Endothelial cell of umbilical vein (primary cell): ENCODE results near the gene SLC12A8. TPM values are rescaled to one million over a fixed set of nuclear protein-coding genes. Genes with fewer than 3 reads are reported as not detected.

Experiments
- BruUV-seq: library from RNA; stranded (reverse); fragments of 400-500 nt; replicated peaks from 2 replicates; lab custom pipeline; 2021; lab: Mats Ljungman, UMichigan
- CTCF ChIA-PET: fragments of 300-600, 350-600 bp; sonication (Branson Sonifier 250); formaldehyde crosslinking; loops from one replicate; lab custom pipeline; 2021; ENCODE audit warnings: antibody characterized with exemption, inconsistent platforms; lab: Charles Lee
- POLR2A ChIA-PET: fragments of 300-600, 350-600 bp; sonication (Branson Sonifier 250); formaldehyde crosslinking; loops from one replicate; lab custom pipeline; 2021; ENCODE audit warnings: antibody characterized with exemption, inconsistent platforms; lab: Charles Lee
- DNase-seq: peaks from one replicate; pipeline ENCODE4 v3.0.0-alpha.2; 2011; ENCODE audit warnings: low read depth, low spot score
- FAIRE-seq: peaks from 2 replicates; lab custom pipeline; 2011; peaks lifted over from hg19 to GRCh38; lab: Jason Lieb, UNC
- H2AFZ ChIP-seq: 2 replicates; pipeline ENCODE4 v1.6.0; 2012; ENCODE audit warnings: low read depth, low read length, control low read depth, inconsistent platforms
- H3K27ac ChIP-seq: 2 replicates; pipeline ENCODE4 v1.5.1; 2011; ENCODE audit warnings: low read depth, mild to moderate bottlenecking, control low read depth, low read length, moderate library complexity; ENCODE audit not compliant: insufficient read depth
- H3K27me3 ChIP-seq, 2 experiments: 2 replicates each; pipeline versions ENCODE4 v1.6.0 to v1.6.1; 2011; ENCODE audit warnings: low read length in 2 of 2, mixed read lengths in 1 of 2; ENCODE audit not compliant: control insufficient read depth in 2 of 2, insufficient read depth in 2 of 2
- H3K36me3 ChIP-seq, 2 experiments: 2 replicates in 1 of 2; 3 replicates in 1 of 2; pipeline ENCODE4 v1.5.1; 2011; ENCODE audit warnings: low read length in 2 of 2, mild to moderate bottlenecking in 1 of 2, moderate library complexity in 1 of 2; ENCODE audit not compliant: control insufficient read depth in 2 of 2, insufficient read depth in 2 of 2; ENCODE audit errors: extremely low read depth in 1 of 2
- H3K4me1 ChIP-seq: 3 replicates; pipeline ENCODE4 v1.5.1; 2011; ENCODE audit warnings: mild to moderate bottlenecking, low read length; ENCODE audit not compliant: control insufficient read depth, insufficient read depth; ENCODE audit errors: extremely low read depth
- H3K4me2 ChIP-seq: 2 replicates; pipeline ENCODE4 v1.6.1; 2011; ENCODE audit warnings: low read length, control low read depth, mixed read lengths; ENCODE audit not compliant: insufficient read depth
- H3K4me3 ChIP-seq, 3 experiments: fragments of 200-600 bp in 1 of 3; sonication (generic), shearing (Covaris generic) in 1 of 3; replicated peaks in 1 of 3; 2 replicates each; pipeline ENCODE4 v1.5.1; 2011 to 2016; ENCODE audit warnings: control low read depth in 3 of 3, low read length in 3 of 3, mild to moderate bottlenecking in 2 of 3, inconsistent platforms in 1 of 3, low read depth in 1 of 3, moderate library complexity in 1 of 3; ENCODE audit not compliant: insufficient read depth in 1 of 3
- H3K79me2 ChIP-seq: 2 replicates; pipeline ENCODE4 v1.6.0; 2012; ENCODE audit warnings: low read length, inconsistent platforms; ENCODE audit not compliant: control insufficient read depth, insufficient read depth
- H3K9ac ChIP-seq: replicated peaks from 2 replicates; pipeline ENCODE3; 2011; ENCODE audit warnings: low read length, control low read depth; ENCODE audit not compliant: insufficient read depth; ENCODE audit errors: extremely low read depth
- H3K9me1 ChIP-seq: replicated peaks from 3 replicates; pipeline ENCODE4 v1.6.0; 2011; ENCODE audit warnings: mild to moderate bottlenecking, low read length; ENCODE audit not compliant: control insufficient read depth, insufficient read depth; ENCODE audit errors: extremely low read depth
- H3K9me3 ChIP-seq: replicated peaks from 2 replicates; pipeline ENCODE4 v1.5.1; 2012; ENCODE audit warnings: low read length, inconsistent platforms; ENCODE audit not compliant: control insufficient read depth, insufficient read depth
- H4K20me1 ChIP-seq: replicated peaks from 2 replicates; pipeline ENCODE3; 2011; ENCODE audit warnings: mild to moderate bottlenecking, low read length; ENCODE audit not compliant: control insufficient read depth, insufficient read depth; ENCODE audit errors: extremely low read depth
- CTCF ChIP-seq, 2 donors: IDR thresholded peaks; 1 replicate in 1 of 2; 2 replicates in 1 of 2; pipeline ENCODE4 v1.5.1; 2011; ENCODE audit warnings: low read length in 2 of 2, mild to moderate bottlenecking in 2 of 2, moderate library complexity in 2 of 2, control low read depth in 1 of 2, inconsistent platforms in 1 of 2, low read depth in 1 of 2; ENCODE audit not compliant: insufficient read depth in 1 of 2; ENCODE audit errors: extremely low read depth in 1 of 2
- EZH2 ChIP-seq: IDR thresholded peaks from 2 replicates; pipeline ENCODE4 v1.6.1; 2012; ENCODE audit warnings: borderline replicate concordance, low read depth, mild to moderate bottlenecking, moderate library complexity, low read length, inconsistent platforms; ENCODE audit not compliant: severe bottlenecking
- FOS ChIP-seq: IDR thresholded peaks from 2 replicates; pipeline ENCODE4 v1.6.1; 2011; ENCODE audit warnings: mild to moderate bottlenecking, low read length, moderate library complexity, borderline replicate concordance; ENCODE audit not compliant: insufficient read depth
- GATA2 ChIP-seq: IDR thresholded peaks from 2 replicates; pipeline ENCODE4 v1.7.0; 2011; ENCODE audit warnings: low read depth, mild to moderate bottlenecking, moderate library complexity, mixed read lengths, low read length; ENCODE audit not compliant: insufficient read length, insufficient read depth
- JUN ChIP-seq: IDR thresholded peaks from 2 replicates; pipeline ENCODE4 v1.6.1; 2011; ENCODE audit warnings: borderline replicate concordance, low read depth; ENCODE audit not compliant: insufficient read length, insufficient read depth
- MAX ChIP-seq: IDR thresholded peaks from 2 replicates; pipeline ENCODE4 v1.6.1; 2011; ENCODE audit not compliant: insufficient read depth, insufficient read length
- MYC ChIP-seq: IDR thresholded peaks from one replicate; pipeline ENCODE4 v1.6.1; 2011; ENCODE audit warnings: mild to moderate bottlenecking, low read depth, low read length
- POLR2A ChIP-seq: IDR thresholded peaks from 2 replicates; pipeline ENCODE4 v1.6.1; 2012; ENCODE audit warnings: low read depth, mild to moderate bottlenecking, control low read depth, low read length
- POLR2AphosphoS5 ChIP-seq: IDR thresholded peaks from 2 replicates; pipeline ENCODE4 v1.6.1; 2012; ENCODE audit warnings: low read depth, mild to moderate bottlenecking, control low read depth, low read length, moderate library complexity; ENCODE audit not compliant: insufficient read depth
- dilution Hi-C: fragments of 300-500 bp; cut with MboI; formaldehyde crosslinking; loops from one replicate; pipeline ENCODE4 v1.15.0; 2019; ENCODE audit warnings: low sequenced_read_pairs; ENCODE audit not compliant: extremely low pct_ligation_motif_present
- intact Hi-C: fragments of 100-400 bp; cut with micrococcal nuclease; formaldehyde crosslinking; loops from one replicate; pipeline ENCODE4 v1.10.0; 2022
- polyA plus RNA-seq, 4 experiments: library from polyadenylated mRNA; depleted of rRNA in 3 of 4; stranded (reverse) in 3 of 4; unstranded in 1 of 4; fragments of >200 nt; gene quantifications; 2 replicates each; pipeline versions ENCODE4 v1.2.1 to v1.2.3, GENCODE V29; 2011 to 2012; ENCODE audit warnings: missing spikeins in 1 of 4
- total RNA-seq: library from RNA; stranded (reverse); gene quantifications from 2 replicates; pipeline ENCODE4 v1.2.3, GENCODE V29; 2021

The SLC12A8 gene
- total and polyA plus RNA-seq, 2 donors (not counting 3 experiments of a cell fraction or from before 2014, with no cell fraction given) = 0.86 to 0.90 TPM

- FAIRE-seq = no peak
- POLR2A ChIA-PET = no interaction called here
- no TSS peak for BruUV-seq
Measured at GRCh38 chr3:125102470-125102869, 110.1 kb downstream of the SLC12A8 start.

More at GRCh38 chr3:125102470-125102869, 110.1 kb downstream of the SLC12A8 start:
- Histone ChIP-seq H3K9me3 (no peaks in the 10 kb centered on the region), H3K9me1 (no peaks in the 10 kb centered on the region), H3K4me3 (no peak overlapping the region), H3K36me3 (no peaks in the 10 kb centered on the region), H4K20me1 (no peaks in the 10 kb centered on the region), H3K4me1 (peaks cover 3% of the 10 kb centered on the region), H3K4me2 (no peak overlapping the region), H3K27ac (no peak overlapping the region), H3K79me2 (no peaks in the 10 kb centered on the region), H3K27me3 (no peaks in the 10 kb centered on the region), H2AFZ (no peak overlapping the region), H3K9ac (no peak overlapping the region)
- no peak for DNase-seq
- CTCF ChIA-PET = no interaction called here
- TF ChIP-seq MYC (no peak), GATA2 (no peak), MAX (no peak), POLR2AphosphoS5 (no peak), CTCF (IDR thresholded peaks at IDR 0.05; ENCODE audit: extremely low read depth in 1 of 2, insufficient read depth in 1 of 2, low read depth in 1 of 2, low read length in 2 of 2) (no peak), JUN (no peak), EZH2 (no peak), FOS (no peak), POLR2A (no peak)
- intact Hi-C loops (no loop called here), dilution Hi-C loops (no loop called here)
